Mucosa of stomach (tissue), 1 donor: ENCODE results near the gene E4F1.
"Not testable (repeated sequence)": the region's sequence is repeated elsewhere in the genome, so short reads cannot be mapped to it uniquely, and the experiment has no call there.

Source experiments
- H3K27me3 ChIP-seq: one replicate; pipeline ENCODE4 v1.7.0; 2013; ENCODE audit warnings: mild to moderate bottlenecking, low read length; ENCODE audit not compliant: control insufficient read depth, insufficient read depth
- H3K36me3 ChIP-seq: one replicate; pipeline ENCODE4 v1.7.0; 2013; ENCODE audit warnings: low read length; ENCODE audit not compliant: control insufficient read depth, insufficient read depth
- H3K4me1 ChIP-seq: one replicate; pipeline ENCODE4 v1.7.0; 2013; ENCODE audit warnings: mild to moderate bottlenecking, low read length; ENCODE audit not compliant: control insufficient read depth, insufficient read depth
- H3K4me3 ChIP-seq: one replicate; pipeline ENCODE4 v1.7.0; 2013; ENCODE audit warnings: low read length
- H3K9ac ChIP-seq: one replicate; pipeline ENCODE4 v1.7.0; 2013; ENCODE audit warnings: mild to moderate bottlenecking, low read length, moderate library complexity
- H3K9me3 ChIP-seq: one replicate; pipeline ENCODE4 v1.7.0; 2013; ENCODE audit warnings: mild to moderate bottlenecking, low read length, moderate library complexity; ENCODE audit not compliant: control insufficient read depth
- donor health status: Pancreatic carcinoma.

E4F1 gene

DNA sequence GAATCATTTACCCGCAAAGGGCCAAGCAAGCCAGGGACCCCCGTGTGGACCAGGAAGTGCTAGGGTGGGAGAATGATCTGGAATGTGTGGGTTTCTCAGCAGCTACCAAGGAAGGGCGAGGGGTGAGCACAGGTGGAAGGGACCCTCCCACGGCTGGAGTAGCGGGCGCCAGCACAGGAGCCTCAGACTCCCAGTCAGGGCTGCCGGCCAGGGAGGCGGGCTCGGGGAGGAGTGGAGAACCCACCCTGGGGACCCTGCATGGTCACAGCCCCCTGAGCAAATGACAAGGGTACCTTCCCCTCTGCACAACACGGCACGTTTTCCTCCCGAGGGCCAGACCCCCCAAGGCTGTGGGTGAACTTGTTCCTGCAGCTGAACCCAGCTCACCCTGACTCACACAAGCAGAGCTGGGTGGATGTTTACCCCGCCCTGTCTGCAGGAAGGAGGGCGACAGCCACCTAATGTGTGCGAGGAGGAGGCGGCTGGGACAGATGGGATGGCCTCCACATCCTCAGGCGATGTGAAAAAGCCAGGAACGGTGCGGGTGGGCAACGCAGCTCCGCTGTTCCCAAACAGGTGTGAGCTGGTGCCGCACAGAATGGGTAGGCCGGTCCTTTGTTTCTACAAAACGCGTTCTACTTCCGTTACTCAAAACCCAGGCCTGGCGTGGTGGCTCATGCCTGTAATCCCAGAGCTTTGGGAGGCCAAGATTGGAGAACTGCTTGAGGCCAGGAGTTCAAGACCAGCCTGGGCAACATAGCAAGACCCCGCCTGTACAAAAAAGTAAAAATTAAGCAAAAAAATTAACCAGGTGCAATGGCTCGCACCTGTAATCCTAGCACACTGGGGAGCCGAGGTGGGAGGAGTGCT is 21.8 kb downstream of the E4F1 start:
- no peak overlapping the region for H3K9ac ChIP-seq
- H3K4me3 ChIP-seq, result no peak overlapping the region
- no peaks in the 10 kb centered on the region for H3K27me3 ChIP-seq
- H3K9me3 ChIP-seq, result no peaks in the 10 kb centered on the region
- peaks cover 2% of the 10 kb centered on the region for H3K4me1 ChIP-seq
- peaks cover 19% of the 10 kb centered on the region for H3K36me3 ChIP-seq

DNA sequence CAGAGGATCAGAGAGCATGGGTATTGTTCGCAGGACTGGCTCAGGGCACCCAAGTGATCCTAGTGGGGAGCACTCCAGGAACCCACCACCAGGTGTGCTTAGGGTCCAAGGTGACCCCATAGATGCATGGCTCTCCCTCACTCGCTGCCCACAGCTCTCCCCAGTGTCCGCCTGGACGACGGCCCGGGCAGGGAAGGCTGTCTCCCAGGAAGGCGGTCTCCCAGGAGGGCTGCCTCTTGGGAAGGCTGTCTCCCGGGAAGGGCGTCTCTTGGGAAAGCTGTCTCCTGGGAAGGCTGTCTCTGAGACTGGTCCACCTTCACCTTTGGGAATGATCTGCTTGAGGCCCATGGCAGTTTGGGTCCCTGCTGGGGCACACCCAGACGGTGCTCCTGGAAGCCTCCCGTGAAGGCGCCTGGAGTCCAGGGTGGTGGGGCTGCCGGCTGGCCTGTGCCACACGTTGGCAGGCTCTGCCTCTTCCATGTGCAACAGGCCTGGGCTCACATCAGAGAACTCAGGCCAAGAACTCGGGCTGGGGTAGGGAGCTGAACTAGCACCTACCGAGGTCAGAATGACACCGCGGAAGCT is 23.0 kb downstream of the E4F1 start:
- Histone ChIP-seq H3K9me3 (no peaks in the 10 kb centered on the region), H3K9ac (no peak overlapping the region), H3K4me3 (no peak overlapping the region), H3K4me1 (peaks cover 6% of the 10 kb centered on the region), H3K27me3 (no peaks in the 10 kb centered on the region), H3K36me3 (peaks cover 19% of the 10 kb centered on the region)

DNA sequence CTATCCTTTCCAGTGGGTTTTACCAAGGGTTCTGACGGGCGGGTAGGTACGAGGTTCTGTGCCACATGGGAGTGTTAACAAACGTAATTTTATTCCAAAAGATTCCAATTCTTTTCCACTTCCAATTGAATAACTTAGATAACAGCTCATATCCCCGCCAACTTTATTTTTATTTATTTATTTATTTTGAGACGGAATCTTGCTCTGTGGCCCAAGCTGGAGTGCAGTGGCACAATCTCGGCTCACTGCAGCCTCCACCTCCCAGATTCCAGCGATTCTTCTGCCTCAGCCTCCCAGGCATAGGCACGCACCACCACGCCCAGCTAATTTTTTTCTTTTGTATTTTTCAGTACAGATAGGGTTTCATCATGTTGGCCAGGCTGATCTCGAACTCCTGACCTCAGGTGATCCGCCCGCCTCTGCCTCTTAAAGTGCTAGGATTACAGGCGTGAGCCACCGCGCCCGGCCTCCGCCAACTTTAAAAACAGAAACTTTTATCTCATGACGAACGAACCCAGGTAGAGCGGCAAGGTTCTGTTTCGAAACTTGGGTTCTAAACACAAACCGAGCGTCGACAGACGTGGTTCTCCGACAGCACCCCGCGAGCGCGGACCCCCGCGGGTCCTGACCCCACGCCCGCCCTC is 27.4 kb downstream of the E4F1 start:
- H3K4me1 ChIP-seq, result peaks cover 17% of the 10 kb centered on the region
- H3K9ac ChIP-seq, result peak overlapping the region; percentile 69
- peaks cover 14% of the 10 kb centered on the region for H3K36me3 ChIP-seq
- H3K27me3 ChIP-seq, result no peaks in the 10 kb centered on the region
- peak overlapping the region; percentile 71 for H3K4me3 ChIP-seq
- H3K9me3 ChIP-seq, result no peaks in the 10 kb centered on the region

DNA sequence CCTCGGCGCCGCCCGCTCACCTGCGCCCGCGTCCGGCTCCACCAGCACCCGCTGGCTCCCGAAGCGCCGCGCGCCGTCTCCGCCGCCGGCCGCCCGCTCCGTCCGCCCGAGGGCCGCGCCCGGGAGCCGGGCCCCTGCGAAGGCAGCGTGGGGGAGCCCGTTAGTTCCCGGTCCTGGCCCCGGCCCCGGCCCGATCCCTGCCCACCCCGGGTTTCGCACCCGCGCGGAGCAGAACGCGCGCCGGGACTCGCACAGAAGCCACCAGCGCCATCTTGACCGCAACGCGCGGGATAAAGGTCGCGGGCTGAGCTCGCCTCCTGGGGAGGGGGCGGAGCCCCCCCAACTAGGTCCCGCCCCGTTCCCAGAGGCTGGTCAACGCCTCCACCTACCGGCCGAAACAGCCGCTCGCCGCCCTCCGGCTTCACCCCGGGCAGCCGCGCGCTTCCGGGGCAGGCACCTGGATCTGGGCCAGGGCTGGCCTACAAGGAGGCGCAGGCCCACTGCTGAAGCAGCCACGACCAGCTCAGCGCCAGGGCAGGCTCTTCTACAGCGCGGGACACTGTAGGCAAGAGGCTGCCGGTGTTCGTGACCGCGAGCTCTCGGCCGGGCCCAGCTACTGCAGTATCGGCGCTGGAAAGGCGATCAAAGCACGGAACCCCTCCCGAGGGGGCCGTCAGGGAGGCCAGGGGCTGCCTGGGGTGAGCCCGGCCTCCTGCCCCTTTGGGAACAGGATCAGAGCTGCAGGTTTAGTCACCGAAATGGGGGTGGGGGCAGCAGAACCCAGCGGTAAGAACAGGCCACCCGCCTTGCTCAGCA is 28.1 kb downstream of the E4F1 start, which contains the start of gene ECI1:
Gene ECI1 (minus strand): TSS at position 292 of the 816 bp plus-strand sequence. CDS start 21 bp downstream, at position 271.
- no peaks in the 10 kb centered on the region for H3K27me3 ChIP-seq
- H3K4me1 ChIP-seq, result peaks cover 17% of the 10 kb centered on the region
- H3K36me3 ChIP-seq, result peaks cover 8% of the 10 kb centered on the region
- peak within 1 kb of the TSS; percentile 71 for H3K4me3 ChIP-seq
- no peaks in the 10 kb centered on the region for H3K9me3 ChIP-seq
- H3K9ac ChIP-seq, result peak within 1 kb of the TSS; percentile 69

DNA sequence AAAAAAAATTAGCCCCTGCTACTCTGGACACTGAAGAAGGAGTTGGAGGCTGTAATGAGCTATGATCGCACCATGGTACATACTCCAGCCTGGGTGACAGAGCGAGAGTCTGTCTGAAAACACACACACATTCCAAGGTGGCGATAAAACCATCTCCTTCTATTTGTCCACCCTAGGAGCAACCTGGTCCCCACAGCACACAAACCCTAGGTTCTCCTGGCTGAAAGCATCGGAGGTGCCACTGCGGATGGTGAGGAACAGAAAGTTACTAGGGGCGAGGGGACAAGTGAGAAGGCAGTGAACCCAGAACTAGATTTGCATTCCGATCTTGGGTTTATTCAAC is 29.4 kb downstream of the E4F1 start:
- Histone ChIP-seq H3K27me3 (no peaks in the 10 kb centered on the region), H3K9me3 (no peaks in the 10 kb centered on the region), H3K4me3 (no peak overlapping the region), H3K36me3 (peaks cover 4% of the 10 kb centered on the region), H3K4me1 (peaks cover 17% of the 10 kb centered on the region), H3K9ac (peak overlapping the region; percentile 5)

DNA sequence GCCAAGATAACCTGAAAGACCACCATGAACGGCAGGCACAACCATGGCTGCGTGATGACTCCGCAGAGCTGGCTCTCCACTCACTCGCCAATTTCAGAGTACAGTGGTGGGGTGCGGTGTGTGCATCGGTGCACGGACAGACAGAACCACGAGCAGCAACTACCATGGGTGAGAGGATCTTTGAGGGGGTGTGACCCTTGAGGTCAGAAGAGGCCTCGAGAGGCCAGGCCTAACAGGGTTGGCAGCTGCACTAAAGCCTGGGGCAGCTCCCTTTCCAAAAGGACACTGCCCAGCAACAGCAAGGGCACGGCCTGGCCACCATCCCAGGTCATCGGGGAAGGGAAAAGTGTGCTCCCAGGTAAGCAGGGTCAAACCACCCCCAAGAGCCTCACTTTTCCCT is 29.9 kb downstream of the E4F1 start:
- Histone ChIP-seq H3K27me3 (no peaks in the 10 kb centered on the region), H3K4me3 (no peak overlapping the region), H3K36me3 (peaks cover 4% of the 10 kb centered on the region), H3K9me3 (no peaks in the 10 kb centered on the region), H3K9ac (no peak overlapping the region), H3K4me1 (peaks cover 17% of the 10 kb centered on the region)

DNA sequence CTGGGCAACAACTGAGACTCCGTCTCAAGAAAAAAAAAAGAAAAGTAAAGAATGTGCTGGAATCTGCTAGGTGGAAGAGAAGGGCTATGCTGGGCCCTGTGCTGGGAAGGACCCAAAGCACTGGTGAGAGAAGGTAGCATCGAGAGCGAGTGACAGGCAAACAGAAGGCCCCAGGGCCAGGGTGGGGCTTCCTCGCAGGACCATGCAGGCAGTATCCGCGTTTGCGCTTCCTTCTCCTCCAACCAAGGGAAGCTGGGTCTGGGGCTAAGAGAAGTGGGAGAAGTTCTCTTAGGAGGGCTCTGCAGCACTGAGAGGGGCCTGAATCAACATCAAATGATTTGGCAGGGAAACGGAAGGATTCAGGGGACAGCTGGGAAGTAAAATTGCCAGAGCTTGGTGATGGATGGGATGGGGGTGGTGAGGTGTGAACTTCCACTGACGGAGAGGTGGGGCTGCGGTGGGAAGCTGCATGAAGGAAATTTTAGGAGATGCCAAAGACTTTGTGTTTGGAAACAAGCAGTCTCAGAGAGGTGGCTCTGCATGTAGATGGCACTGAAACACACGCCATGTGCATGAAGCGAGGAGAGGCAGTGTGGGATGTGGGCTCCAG is 33.2 kb downstream of the E4F1 start:
- Histone ChIP-seq H3K9me3 (no peaks in the 10 kb centered on the region), H3K4me1 (peaks cover 9% of the 10 kb centered on the region), H3K4me3 (no peak overlapping the region), H3K27me3 (no peaks in the 10 kb centered on the region), H3K9ac (no peak overlapping the region), H3K36me3 (peaks cover 4% of the 10 kb centered on the region)

DNA sequence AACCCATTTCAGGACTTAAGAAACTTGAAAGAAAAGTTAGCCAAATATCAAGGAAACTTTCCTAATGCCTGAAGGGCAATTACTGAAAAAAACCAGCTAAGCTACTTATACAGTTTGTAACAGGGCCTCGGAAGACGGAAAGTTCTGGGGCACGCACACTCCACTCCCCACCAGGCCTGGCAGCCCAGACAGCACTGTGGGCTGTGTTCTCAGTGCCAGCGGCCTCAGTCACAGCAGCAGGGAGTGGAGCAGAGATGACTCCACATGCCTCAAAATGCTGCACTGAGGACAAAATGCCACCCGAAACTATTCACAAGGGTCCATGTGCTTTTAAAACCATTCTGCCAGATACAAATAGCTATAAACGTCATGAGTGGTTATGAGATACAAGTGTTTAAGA is 34.3 kb downstream of the E4F1 start:
- no peaks in the 10 kb centered on the region for H3K27me3 ChIP-seq
- H3K9me3 ChIP-seq, result no peaks in the 10 kb centered on the region
- no peak overlapping the region for H3K4me3 ChIP-seq
- H3K4me1 ChIP-seq, result no peaks in the 10 kb centered on the region
- H3K9ac ChIP-seq, result no peak overlapping the region
- peaks cover 11% of the 10 kb centered on the region for H3K36me3 ChIP-seq

DNA sequence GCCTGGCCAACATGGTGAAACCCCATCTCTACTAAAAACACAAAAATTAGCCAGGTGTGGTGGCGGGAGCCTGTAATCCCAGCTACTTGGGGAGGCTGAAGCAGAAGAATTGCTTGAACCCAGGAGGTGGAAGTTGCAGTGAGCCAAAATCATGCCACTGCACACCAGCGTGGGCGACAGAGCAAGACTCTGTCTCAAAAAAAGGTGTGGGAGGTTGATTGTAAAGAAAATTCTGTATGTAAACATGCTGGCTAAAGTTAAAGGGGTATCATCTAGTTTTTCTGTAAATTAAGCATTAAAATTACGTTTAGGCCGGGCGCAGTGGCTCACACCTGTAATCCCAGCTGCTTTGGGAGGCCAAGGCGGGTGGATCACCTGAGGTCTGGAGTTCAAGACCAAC is 35.1 kb downstream of the E4F1 start:
- H3K4me3 ChIP-seq, H3K36me3 ChIP-seq, H3K4me1 ChIP-seq, H3K9ac ChIP-seq, H3K27me3 ChIP-seq, H3K9me3 ChIP-seq: not testable (repeated sequence)

DNA sequence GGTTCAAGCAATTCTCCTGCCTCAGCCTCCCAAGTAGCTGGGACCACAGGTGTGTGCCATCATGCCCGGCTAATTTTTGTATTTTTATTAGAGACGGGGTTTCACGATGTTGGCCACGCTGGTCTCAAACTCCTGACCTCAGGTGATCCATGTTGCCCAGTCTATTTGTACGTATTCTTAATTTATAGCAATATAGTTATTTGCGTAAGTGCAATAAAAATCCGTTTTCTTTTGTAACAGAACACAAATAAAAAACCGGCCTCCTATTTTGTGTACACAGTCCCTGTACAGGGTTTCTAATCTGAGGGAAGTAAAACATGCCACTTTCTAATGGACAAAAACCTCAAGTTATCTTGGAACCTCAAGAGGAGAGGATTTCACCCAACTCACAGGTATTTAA is 36.9 kb downstream of the E4F1 start:
- no peak overlapping the region for H3K9ac ChIP-seq
- H3K36me3 ChIP-seq, result peaks cover 7% of the 10 kb centered on the region
- no peaks in the 10 kb centered on the region for H3K27me3 ChIP-seq
- no peaks in the 10 kb centered on the region for H3K9me3 ChIP-seq
- H3K4me1 ChIP-seq, result no peaks in the 10 kb centered on the region
- H3K4me3 ChIP-seq, result no peak overlapping the region

DNA sequence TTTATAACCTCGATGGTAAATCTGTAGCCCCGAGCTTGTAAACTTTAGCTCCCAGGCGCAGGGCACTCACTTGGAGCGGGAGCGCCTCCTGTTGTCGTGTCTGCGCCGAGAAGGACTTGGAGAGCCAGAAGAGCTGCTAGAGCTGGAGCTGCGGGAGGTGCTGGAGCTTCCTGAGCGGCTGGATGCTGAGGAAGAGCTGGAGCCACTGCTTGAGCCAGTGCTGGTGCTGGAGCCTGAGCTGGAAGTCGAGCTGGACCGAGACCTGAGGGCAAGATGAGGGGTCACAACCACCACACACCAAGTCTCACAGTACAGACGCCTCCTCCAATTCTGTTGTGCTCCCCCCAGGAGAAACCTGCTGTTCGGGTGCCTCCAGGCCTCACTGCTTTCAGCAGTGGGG is 39.6 kb downstream of the E4F1 start:
- not testable (repeated sequence) for H3K9ac ChIP-seq, H3K4me3 ChIP-seq, H3K27me3 ChIP-seq, H3K4me1 ChIP-seq, H3K36me3 ChIP-seq, H3K9me3 ChIP-seq
